ENCODE results near the gene NBPF12.
"Not testable (repeated sequence)": the region's sequence is repeated elsewhere in the genome, so short reads cannot be mapped to it uniquely, and the experiment has no call there.

NBPF12 gene

GRCh38 chr1:146987502-146987901, 49.4 kb downstream of the NBPF12 start:
- DNase-seq = not testable (repeated sequence)

GRCh38 chr1:146989455-146989854, 51.3 kb downstream of the NBPF12 start:
- not testable (repeated sequence) for DNase-seq

- DNase-seq = not testable (repeated sequence)
These were observed 70.4 kb downstream of the NBPF12 start for GRCh38 chr1:147008495-147008894.

- not testable (repeated sequence) for DNase-seq
These were observed 88.9 kb downstream of the NBPF12 start for GRCh38 chr1:147026975-147027374.

GRCh38 chr1:147030066-147030653, 92.0 kb downstream of the NBPF12 start:
- DNase-seq = not testable (repeated sequence)

GRCh38 chr1:147039916-147040315, 101.8 kb downstream of the NBPF12 start:
- no peak for DNase-seq

- DNase-seq = not testable (repeated sequence)
These were observed 104.8 kb downstream of the NBPF12 start for GRCh38 chr1:147042891-147043290.

GRCh38 chr1:147044511-147044910, 106.4 kb downstream of the NBPF12 start:
- DNase-seq = not testable (repeated sequence)
